SK-N-SH (cell line): ENCODE data around the gene RABGAP1L. TPM values are rescaled to one million over a fixed set of nuclear protein-coding genes. Genes with fewer than 3 reads are reported as not detected.

ENCODE experiments used
- CTCF ChIA-PET: fragments of 300-600, 350-600 bp; formaldehyde crosslinking; extraction: SDS; loops from one replicate; lab custom pipeline; 2021; lab: Yijun Ruan, JAX
- POLR2A ChIA-PET: fragments of 350-600 bp; sonication (Branson Sonifier 250); formaldehyde crosslinking; extraction: SDS; loops from one replicate; lab custom pipeline; 2020; ENCODE audit warnings: antibody characterized with exemption, inconsistent platforms; lab: Yijun Ruan, JAX
- DNase-seq: peaks from one replicate; pipeline ENCODE4 v3.0.0; 2012
- H2AFZ ChIP-seq: fragments of 200-600 bp; sonication (generic); 2 replicates; pipeline ENCODE4 v1.8.1; 2016; ENCODE audit warnings: antibody characterized with exemption, mild to moderate bottlenecking, low read depth
- H3F3A ChIP-seq: fragments of 200-600 bp; sonication (generic); replicated peaks from 2 replicates; pipeline ENCODE3; 2016; ENCODE audit warnings: antibody characterized with exemption, mild to moderate bottlenecking; ENCODE audit not compliant: insufficient read depth
- H3K27ac ChIP-seq, 2 experiments: fragments of 200-500 bp in 1 of 2; fragments of 200-600 bp in 1 of 2; sonication (Bioruptor generic) in 1 of 2; sonication (generic), shearing (Covaris generic) in 1 of 2; 2 replicates each; pipeline versions ENCODE4 v1.5.1 to v1.6.1; 2014 to 2016; ENCODE audit warnings: low read depth in 2 of 2, inconsistent platforms in 1 of 2, low read length in 1 of 2, mild to moderate bottlenecking in 1 of 2, mixed read lengths in 1 of 2
- H3K27me3 ChIP-seq: fragments of 200-600 bp; sonication (generic), shearing (Covaris generic); 2 replicates; pipeline ENCODE4 v1.6.1; 2016; ENCODE audit warnings: mixed run types; ENCODE audit not compliant: insufficient read depth
- H3K36me3 ChIP-seq, 2 experiments: fragments of 200-500 bp in 1 of 2; fragments of 200-600 bp in 1 of 2; sonication (Bioruptor generic) in 1 of 2; sonication (generic) in 1 of 2; replicated peaks in 1 of 2; 2 replicates each; pipeline versions ENCODE3 to v1.5.1; 2014 to 2016; ENCODE audit warnings: low read length in 1 of 2, mild to moderate bottlenecking in 1 of 2; ENCODE audit not compliant: insufficient read depth in 2 of 2, control insufficient read depth in 1 of 2
- H3K4me1 ChIP-seq, 2 experiments: fragments of 200-500 bp in 1 of 2; fragments of 200-600 bp in 1 of 2; sonication (Bioruptor generic) in 1 of 2; sonication (generic), shearing (Covaris generic) in 1 of 2; 2 replicates each; pipeline versions ENCODE4 v1.5.1 to v1.6.1; 2014 to 2016; ENCODE audit warnings: low read depth in 1 of 2, low read length in 1 of 2, mixed run types in 1 of 2; ENCODE audit not compliant: insufficient read depth in 2 of 2, control insufficient read depth in 1 of 2
- H3K4me2 ChIP-seq: fragments of 200-600 bp; sonication (generic), shearing (Covaris generic); 2 replicates; pipeline ENCODE4 v1.6.1; 2017; ENCODE audit warnings: mixed run types
- H3K4me3 ChIP-seq, 2 experiments: fragments of 200-500 bp in 1 of 2; fragments of 200-600 bp in 1 of 2; sonication (Bioruptor generic) in 1 of 2; sonication (generic), shearing (Covaris generic) in 1 of 2; 2 replicates each; pipeline versions ENCODE4 v1.5.1 to v1.8.1; 2014 to 2016; ENCODE audit warnings: low read depth in 2 of 2, inconsistent platforms in 1 of 2, low read length in 1 of 2, mild to moderate bottlenecking in 1 of 2, mixed read lengths in 1 of 2, moderate library complexity in 1 of 2
- H3K79me2 ChIP-seq: fragments of 200-600 bp; sonication (generic); 2 replicates; pipeline ENCODE4 v1.8.1; 2017; ENCODE audit warnings: mild to moderate bottlenecking; ENCODE audit not compliant: insufficient read depth
- H3K9ac ChIP-seq: fragments of 200-600 bp; sonication (generic); 2 replicates; pipeline ENCODE4 v1.6.1; 2017; ENCODE audit warnings: mixed run types
- H3K9me2 ChIP-seq: fragments of 200-600 bp; sonication (generic); 2 replicates; pipeline ENCODE4 v1.6.1; 2017; ENCODE audit warnings: mixed run types
- H3K9me3 ChIP-seq: fragments of 200-600 bp; sonication (generic); 2 replicates; pipeline ENCODE4 v1.6.1; 2017; ENCODE audit warnings: mixed run types, mild to moderate bottlenecking, moderate library complexity
- H4K20me1 ChIP-seq: fragments of 200-600 bp; sonication (generic); 2 replicates; pipeline ENCODE4 v1.6.1; 2017; ENCODE audit warnings: mild to moderate bottlenecking, mixed run types; ENCODE audit not compliant: insufficient read depth
- CHD2 ChIP-seq: fragments of 150-350 bp; IDR thresholded peaks from 2 replicates; pipeline ENCODE4 v1.6.1; 2018; ENCODE audit warnings: low read length; ENCODE audit not compliant: partially characterized antibody
- EZH2phosphoT487 ChIP-seq: fragments of 200-600 bp; sonication (generic); IDR thresholded peaks from 2 replicates; pipeline ENCODE4 v1.6.1; 2017; ENCODE audit warnings: low read depth, mixed run types, mild to moderate bottlenecking, antibody characterized with exemption, moderate library complexity, borderline replicate concordance
- FOSL2 ChIP-seq: IDR thresholded peaks from 2 replicates; pipeline ENCODE4 v1.4.0; 2012; ENCODE audit warnings: low read depth, mild to moderate bottlenecking, moderate library complexity, borderline replicate concordance
- FOXM1 ChIP-seq: IDR thresholded peaks from 2 replicates; pipeline ENCODE4 v1.4.0; 2012; ENCODE audit warnings: low read depth, mild to moderate bottlenecking
- NFIC ChIP-seq: IDR thresholded peaks from 2 replicates; pipeline ENCODE4 v1.4.0; 2012; ENCODE audit warnings: borderline replicate concordance
- NRF1 ChIP-seq: IDR thresholded peaks from 2 replicates; pipeline ENCODE4 v1.6.1; 2012; ENCODE audit warnings: low read depth, mild to moderate bottlenecking, low read length
- RFX5 ChIP-seq: IDR thresholded peaks from 2 replicates; pipeline ENCODE4 v1.6.1; 2012; ENCODE audit warnings: mild to moderate bottlenecking, improper control_type of control experiment, low read length
- TAF1 ChIP-seq: IDR thresholded peaks from 2 replicates; pipeline ENCODE4 v1.6.1; 2012; ENCODE audit warnings: low read depth, mild to moderate bottlenecking, low read length, moderate library complexity, borderline replicate concordance
- TEAD4 ChIP-seq: IDR thresholded peaks from 2 replicates; pipeline ENCODE4 v1.4.0; 2012; ENCODE audit warnings: mild to moderate bottlenecking, borderline replicate concordance; ENCODE audit not compliant: insufficient read depth
- WGBS: methylation state at CpG from one replicate; pipeline ENCODE4 v1.1.6; 2017; ENCODE audit warnings: low lambda C conversion rate; 5-methylcytosine and 5-hydroxymethylcytosine counted together
- polyA plus RNA-seq, 3 experiments: library from polyadenylated mRNA; depleted of rRNA; stranded (reverse); fragments of >200 nt; gene quantifications; 2 replicates each; pipeline ENCODE4 v1.2.3, GENCODE V29; 2012
- TF ChIP-seq, protein P1 (sequence below): fragments of 150-350 bp; IDR thresholded peaks from 2 replicates; pipeline ENCODE4 v1.6.1; 2016; ENCODE audit warnings: mild to moderate bottlenecking, low read depth, low read length
- TF ChIP-seq, protein P2 (sequence below): IDR thresholded peaks from 2 replicates; pipeline ENCODE4 v1.4.0; 2012; ENCODE audit warnings: low read depth, borderline replicate concordance
- TF ChIP-seq, protein P3 (sequence below): IDR thresholded peaks from 2 replicates; pipeline ENCODE4 v1.4.0; 2012; ENCODE audit warnings: low read depth, borderline replicate concordance
- TF ChIP-seq, protein P4 (sequence below): fragments of 200-600 bp; sonication (generic); IDR thresholded peaks from 2 replicates; pipeline ENCODE4 v1.6.1; 2017; ENCODE audit warnings: antibody characterized with exemption, mild to moderate bottlenecking, moderate library complexity
- TF ChIP-seq, protein P5 (sequence below): IDR thresholded peaks from 2 replicates; pipeline ENCODE4 v1.6.1; 2012; ENCODE audit warnings: mild to moderate bottlenecking, low read depth, low read length, moderate library complexity

The RABGAP1L gene
- polyA plus RNA-seq, 1 of the 3 experiments (the other 2 are of a cell fraction), result 7.2 TPM

DNA sequence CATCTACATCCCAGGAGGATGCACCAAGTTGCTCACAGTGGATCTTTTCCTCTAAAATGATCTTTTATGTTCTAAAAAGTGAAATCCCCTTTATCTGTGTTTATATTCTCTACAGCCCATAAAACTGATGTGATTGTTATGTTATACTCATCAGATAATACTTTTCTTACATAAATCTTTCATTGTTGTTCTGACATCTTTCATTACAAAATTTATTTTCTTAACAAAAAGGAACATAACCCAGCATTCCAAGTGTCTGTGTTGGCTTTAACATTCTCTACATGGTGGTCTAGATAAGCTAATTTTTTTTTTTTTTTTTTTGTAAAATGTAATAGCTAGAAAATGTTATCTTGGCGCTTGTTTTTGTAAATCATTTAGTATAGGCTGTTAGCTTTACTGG, 832.2 kb downstream of the RABGAP1L start:
- 96% methylated on average over 1 of the region's 1 CpG for WGBS
- DNase-seq, result no peak
- no peak overlapping the region for H3K9ac ChIP-seq

More for the DNA sequence above, 832.2 kb downstream of the RABGAP1L start:
- TF ChIP-seq RFX5 (no peak), NFIC (no peak), CHD2 (no peak), TEAD4 (no peak), NRF1 (no peak), FOXM1 (no peak), FOSL2 (no peak), EZH2phosphoT487 (no peak), TAF1 (no peak)
- TF ChIP-seq, protein P1, sequence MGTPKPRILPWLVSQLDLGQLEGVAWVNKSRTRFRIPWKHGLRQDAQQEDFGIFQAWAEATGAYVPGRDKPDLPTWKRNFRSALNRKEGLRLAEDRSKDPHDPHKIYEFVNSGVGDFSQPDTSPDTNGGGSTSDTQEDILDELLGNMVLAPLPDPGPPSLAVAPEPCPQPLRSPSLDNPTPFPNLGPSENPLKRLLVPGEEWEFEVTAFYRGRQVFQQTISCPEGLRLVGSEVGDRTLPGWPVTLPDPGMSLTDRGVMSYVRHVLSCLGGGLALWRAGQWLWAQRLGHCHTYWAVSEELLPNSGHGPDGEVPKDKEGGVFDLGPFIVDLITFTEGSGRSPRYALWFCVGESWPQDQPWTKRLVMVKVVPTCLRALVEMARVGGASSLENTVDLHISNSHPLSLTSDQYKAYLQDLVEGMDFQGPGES, result no peak
- TF ChIP-seq, protein P2, sequence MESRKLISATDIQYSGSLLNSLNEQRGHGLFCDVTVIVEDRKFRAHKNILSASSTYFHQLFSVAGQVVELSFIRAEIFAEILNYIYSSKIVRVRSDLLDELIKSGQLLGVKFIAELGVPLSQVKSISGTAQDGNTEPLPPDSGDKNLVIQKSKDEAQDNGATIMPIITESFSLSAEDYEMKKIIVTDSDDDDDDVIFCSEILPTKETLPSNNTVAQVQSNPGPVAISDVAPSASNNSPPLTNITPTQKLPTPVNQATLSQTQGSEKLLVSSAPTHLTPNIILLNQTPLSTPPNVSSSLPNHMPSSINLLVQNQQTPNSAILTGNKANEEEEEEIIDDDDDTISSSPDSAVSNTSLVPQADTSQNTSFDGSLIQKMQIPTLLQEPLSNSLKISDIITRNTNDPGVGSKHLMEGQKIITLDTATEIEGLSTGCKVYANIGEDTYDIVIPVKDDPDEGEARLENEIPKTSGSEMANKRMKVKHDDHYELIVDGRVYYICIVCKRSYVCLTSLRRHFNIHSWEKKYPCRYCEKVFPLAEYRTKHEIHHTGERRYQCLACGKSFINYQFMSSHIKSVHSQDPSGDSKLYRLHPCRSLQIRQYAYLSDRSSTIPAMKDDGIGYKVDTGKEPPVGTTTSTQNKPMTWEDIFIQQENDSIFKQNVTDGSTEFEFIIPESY, result no peak
- TF ChIP-seq, protein P3, sequence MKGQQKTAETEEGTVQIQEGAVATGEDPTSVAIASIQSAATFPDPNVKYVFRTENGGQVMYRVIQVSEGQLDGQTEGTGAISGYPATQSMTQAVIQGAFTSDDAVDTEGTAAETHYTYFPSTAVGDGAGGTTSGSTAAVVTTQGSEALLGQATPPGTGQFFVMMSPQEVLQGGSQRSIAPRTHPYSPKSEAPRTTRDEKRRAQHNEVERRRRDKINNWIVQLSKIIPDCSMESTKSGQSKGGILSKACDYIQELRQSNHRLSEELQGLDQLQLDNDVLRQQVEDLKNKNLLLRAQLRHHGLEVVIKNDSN, result no peak
- TF ChIP-seq, protein P4, sequence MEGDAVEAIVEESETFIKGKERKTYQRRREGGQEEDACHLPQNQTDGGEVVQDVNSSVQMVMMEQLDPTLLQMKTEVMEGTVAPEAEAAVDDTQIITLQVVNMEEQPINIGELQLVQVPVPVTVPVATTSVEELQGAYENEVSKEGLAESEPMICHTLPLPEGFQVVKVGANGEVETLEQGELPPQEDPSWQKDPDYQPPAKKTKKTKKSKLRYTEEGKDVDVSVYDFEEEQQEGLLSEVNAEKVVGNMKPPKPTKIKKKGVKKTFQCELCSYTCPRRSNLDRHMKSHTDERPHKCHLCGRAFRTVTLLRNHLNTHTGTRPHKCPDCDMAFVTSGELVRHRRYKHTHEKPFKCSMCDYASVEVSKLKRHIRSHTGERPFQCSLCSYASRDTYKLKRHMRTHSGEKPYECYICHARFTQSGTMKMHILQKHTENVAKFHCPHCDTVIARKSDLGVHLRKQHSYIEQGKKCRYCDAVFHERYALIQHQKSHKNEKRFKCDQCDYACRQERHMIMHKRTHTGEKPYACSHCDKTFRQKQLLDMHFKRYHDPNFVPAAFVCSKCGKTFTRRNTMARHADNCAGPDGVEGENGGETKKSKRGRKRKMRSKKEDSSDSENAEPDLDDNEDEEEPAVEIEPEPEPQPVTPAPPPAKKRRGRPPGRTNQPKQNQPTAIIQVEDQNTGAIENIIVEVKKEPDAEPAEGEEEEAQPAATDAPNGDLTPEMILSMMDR, result no peak
- TF ChIP-seq, protein P5, sequence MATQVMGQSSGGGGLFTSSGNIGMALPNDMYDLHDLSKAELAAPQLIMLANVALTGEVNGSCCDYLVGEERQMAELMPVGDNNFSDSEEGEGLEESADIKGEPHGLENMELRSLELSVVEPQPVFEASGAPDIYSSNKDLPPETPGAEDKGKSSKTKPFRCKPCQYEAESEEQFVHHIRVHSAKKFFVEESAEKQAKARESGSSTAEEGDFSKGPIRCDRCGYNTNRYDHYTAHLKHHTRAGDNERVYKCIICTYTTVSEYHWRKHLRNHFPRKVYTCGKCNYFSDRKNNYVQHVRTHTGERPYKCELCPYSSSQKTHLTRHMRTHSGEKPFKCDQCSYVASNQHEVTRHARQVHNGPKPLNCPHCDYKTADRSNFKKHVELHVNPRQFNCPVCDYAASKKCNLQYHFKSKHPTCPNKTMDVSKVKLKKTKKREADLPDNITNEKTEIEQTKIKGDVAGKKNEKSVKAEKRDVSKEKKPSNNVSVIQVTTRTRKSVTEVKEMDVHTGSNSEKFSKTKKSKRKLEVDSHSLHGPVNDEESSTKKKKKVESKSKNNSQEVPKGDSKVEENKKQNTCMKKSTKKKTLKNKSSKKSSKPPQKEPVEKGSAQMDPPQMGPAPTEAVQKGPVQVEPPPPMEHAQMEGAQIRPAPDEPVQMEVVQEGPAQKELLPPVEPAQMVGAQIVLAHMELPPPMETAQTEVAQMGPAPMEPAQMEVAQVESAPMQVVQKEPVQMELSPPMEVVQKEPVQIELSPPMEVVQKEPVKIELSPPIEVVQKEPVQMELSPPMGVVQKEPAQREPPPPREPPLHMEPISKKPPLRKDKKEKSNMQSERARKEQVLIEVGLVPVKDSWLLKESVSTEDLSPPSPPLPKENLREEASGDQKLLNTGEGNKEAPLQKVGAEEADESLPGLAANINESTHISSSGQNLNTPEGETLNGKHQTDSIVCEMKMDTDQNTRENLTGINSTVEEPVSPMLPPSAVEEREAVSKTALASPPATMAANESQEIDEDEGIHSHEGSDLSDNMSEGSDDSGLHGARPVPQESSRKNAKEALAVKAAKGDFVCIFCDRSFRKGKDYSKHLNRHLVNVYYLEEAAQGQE, result no peak
- TF ChIP-seq, all 33 proteins: peak for 0
- ChIA-PET CTCF (interaction anchor here (3.8 kb wide), 1 partner anchor 8 kb away, joined by 17 read pairs; no protein-coding TSS in a partner anchor), POLR2A (no interaction called here)
- no peak overlapping the region; a peak in 1 of 4 replicates for H3K27ac ChIP-seq
- no peak overlapping the region for H2AFZ ChIP-seq
- no peaks in the 10 kb centered on the region; a peak in 2 of 4 replicates for H3K4me1 ChIP-seq
- no peak overlapping the region for H3K4me3 ChIP-seq
- peaks cover 4 to 6% of the 10 kb centered on the region in 2 experiments for H3K36me3 ChIP-seq
- no peaks in the 10 kb centered on the region for H3K27me3 ChIP-seq
- no peaks in the 10 kb centered on the region for H3K79me2 ChIP-seq
- no peaks in the 10 kb centered on the region for H3K9me2 ChIP-seq
- no peak overlapping the region for H3K4me2 ChIP-seq
- no peaks in the 10 kb centered on the region for H3K9me3 ChIP-seq
- H3F3A ChIP-seq, result peaks cover 2% of the 10 kb centered on the region
- H4K20me1 ChIP-seq, result no peaks in the 10 kb centered on the region
